Subcutaneous abdominal adipose tissue (tissue), 5 donors: ENCODE measurements around the gene PDZD2.

Experiments used
- H3K27ac ChIP-seq: one replicate; pipeline ENCODE4 v1.7.0; 2013; ENCODE audit warnings: low read depth, mild to moderate bottlenecking, inconsistent platforms, low read length, moderate library complexity
- H3K27me3 ChIP-seq, 5 donors: one replicate each; pipeline ENCODE4 v1.7.0; 2013; ENCODE audit warnings: low read length in 5 of 5, inconsistent platforms in 1 of 5; ENCODE audit not compliant: control insufficient read depth in 5 of 5, insufficient read depth in 4 of 5
- H3K36me3 ChIP-seq, 5 donors: one replicate each; pipeline ENCODE4 v1.7.0; 2013; ENCODE audit warnings: low read length in 5 of 5; ENCODE audit not compliant: control insufficient read depth in 5 of 5, insufficient read depth in 5 of 5
- H3K4me1 ChIP-seq, 5 donors: one replicate each; pipeline ENCODE4 v1.7.0; 2013; ENCODE audit warnings: low read length in 5 of 5, mild to moderate bottlenecking in 3 of 5, moderate library complexity in 1 of 5; ENCODE audit not compliant: control insufficient read depth in 5 of 5, insufficient read depth in 5 of 5
- H3K4me3 ChIP-seq, 5 donors: one replicate each; pipeline ENCODE4 v1.7.0; 2013; ENCODE audit warnings: low read length in 5 of 5, low read depth in 1 of 5
- H3K9ac ChIP-seq, 5 donors: one replicate each; pipeline ENCODE4 v1.7.0; 2013; ENCODE audit warnings: low read length in 5 of 5, mild to moderate bottlenecking in 4 of 5, moderate library complexity in 3 of 5
- H3K9me3 ChIP-seq, 5 donors: one replicate each; pipeline ENCODE4 v1.7.0; 2013; ENCODE audit warnings: low read length in 5 of 5; ENCODE audit not compliant: control insufficient read depth in 5 of 5
- donor health status: healthy.
- donor health status: healthy.
- donor health status: healthy.
- donor health status: healthy.
- donor health status: healthy.

PDZD2 gene

DNA sequence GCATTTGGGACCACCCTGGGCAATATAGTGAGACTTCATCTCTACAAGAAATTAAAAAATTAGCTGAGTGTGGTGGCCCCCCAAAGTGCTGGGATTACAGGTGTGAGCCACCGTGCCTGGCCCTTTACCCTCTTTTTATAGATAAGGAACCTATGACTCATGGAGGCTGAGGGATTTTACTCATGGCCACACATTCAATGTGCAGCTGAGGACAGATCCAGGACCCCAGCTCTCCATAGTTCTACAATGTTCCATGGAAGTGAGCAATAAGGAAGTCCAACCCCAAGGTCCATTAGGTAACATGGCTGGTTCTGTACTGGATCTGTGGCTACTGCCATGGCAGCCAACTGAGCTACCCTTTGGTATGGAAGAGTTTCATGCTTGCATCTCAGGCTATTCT lies 25.3 kb upstream of the PDZD2 start:
- H3K9me3 ChIP-seq = no peaks in the 10 kb centered on the region
- H3K36me3 ChIP-seq = no peaks in the 10 kb centered on the region
- H3K4me1 ChIP-seq = peaks cover 0 to 13% (median 11%) of the 10 kb centered on the region in 5 donors
- H3K9ac ChIP-seq = no peak overlapping the region
- H3K27me3 ChIP-seq = peaks cover 0 to 6% (median 2%) of the 10 kb centered on the region in 5 donors
- no peak overlapping the region for H3K27ac ChIP-seq
- no peak overlapping the region for H3K4me3 ChIP-seq

GRCh38 chr5:31614151-31615020 lies 24.5 kb upstream of the PDZD2 start:
- peaks cover 0 to 13% (median 11%) of the 10 kb centered on the region in 5 donors for H3K4me1 ChIP-seq
- H3K27ac ChIP-seq = no peak overlapping the region
- peaks cover 0 to 6% (median 5%) of the 10 kb centered on the region in 5 donors for H3K27me3 ChIP-seq
- H3K36me3 ChIP-seq = no peaks in the 10 kb centered on the region
- H3K4me3 ChIP-seq = peak overlapping the region in 1 of 5 donors; percentile 15
- H3K9me3 ChIP-seq = no peaks in the 10 kb centered on the region
- H3K9ac ChIP-seq = no peak overlapping the region

DNA sequence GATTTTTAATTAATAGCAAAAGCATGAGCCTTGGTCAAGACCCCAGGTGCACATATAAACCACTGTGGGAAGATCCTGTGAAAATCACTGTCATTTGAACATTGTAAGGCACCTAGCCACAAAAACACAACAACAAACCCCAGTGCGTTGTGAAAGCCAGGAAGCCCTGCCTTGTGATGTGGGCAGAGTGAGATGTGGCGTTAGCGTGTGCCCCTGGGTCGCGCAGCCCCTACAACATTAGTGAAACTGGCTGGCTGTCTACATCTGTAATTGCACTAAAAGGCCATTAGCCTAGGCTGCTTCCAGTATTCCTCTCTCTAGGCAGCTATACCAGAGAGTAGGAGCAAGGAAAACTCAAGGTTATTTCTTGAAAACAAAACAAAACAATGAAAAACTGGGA lies 21.1 kb upstream of the PDZD2 start:
- Histone ChIP-seq H3K27ac (no peak overlapping the region), H3K27me3 (peaks cover 0 to 12% (median 5%) of the 10 kb centered on the region in 5 donors), H3K9ac (no peak overlapping the region), H3K9me3 (no peaks in the 10 kb centered on the region), H3K4me3 (no peak overlapping the region), H3K4me1 (peaks cover 0 to 13% (median 11%) of the 10 kb centered on the region in 5 donors), H3K36me3 (no peaks in the 10 kb centered on the region)

GRCh38 chr5:31620026-31620425 lies 18.9 kb upstream of the PDZD2 start:
- Histone ChIP-seq H3K9ac (no peak overlapping the region), H3K4me3 (no peak overlapping the region), H3K4me1 (no peaks in the 10 kb centered on the region), H3K27ac (no peak overlapping the region), H3K27me3 (peaks cover 0 to 12% (median 5%) of the 10 kb centered on the region in 5 donors), H3K9me3 (no peaks in the 10 kb centered on the region), H3K36me3 (no peaks in the 10 kb centered on the region)

DNA sequence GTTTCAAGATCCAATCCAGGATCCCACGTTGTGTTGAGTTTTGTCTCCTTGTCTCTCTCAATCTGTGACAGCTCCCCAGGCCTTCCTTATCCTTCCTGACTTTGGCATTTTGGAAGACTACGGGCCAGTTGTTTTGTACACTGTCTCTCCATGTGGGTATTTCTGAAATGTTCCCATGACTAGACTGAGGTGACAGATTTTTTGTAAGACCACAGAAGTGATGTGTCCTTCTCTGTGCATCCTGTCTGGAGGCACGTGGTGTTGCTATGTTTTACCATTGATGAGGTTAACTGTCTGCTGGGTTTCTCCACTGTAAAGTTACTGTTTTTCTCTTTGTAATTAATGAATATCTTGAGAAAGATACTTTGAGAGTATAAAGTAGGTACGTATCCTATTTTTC lies 15.7 kb upstream of the PDZD2 start:
- no peak overlapping the region for H3K27ac ChIP-seq
- H3K36me3 ChIP-seq = no peaks in the 10 kb centered on the region
- no peaks in the 10 kb centered on the region for H3K4me1 ChIP-seq
- no peak overlapping the region for H3K9ac ChIP-seq
- no peak overlapping the region for H3K4me3 ChIP-seq
- peaks cover 0 to 14% (median 5%) of the 10 kb centered on the region in 5 donors for H3K27me3 ChIP-seq
- no peaks in the 10 kb centered on the region for H3K9me3 ChIP-seq

- Histone ChIP-seq H3K9ac (no peak overlapping the region), H3K36me3 (no peaks in the 10 kb centered on the region), H3K4me1 (no peaks in the 10 kb centered on the region), H3K4me3 (no peak overlapping the region), H3K27me3 (peaks cover 0 to 7% (median 0%) of the 10 kb centered on the region in 5 donors), H3K9me3 (no peaks in the 10 kb centered on the region), H3K27ac (no peak overlapping the region)
Measured at GRCh38 chr5:31625394-31625793, 13.5 kb upstream of the PDZD2 start.

DNA sequence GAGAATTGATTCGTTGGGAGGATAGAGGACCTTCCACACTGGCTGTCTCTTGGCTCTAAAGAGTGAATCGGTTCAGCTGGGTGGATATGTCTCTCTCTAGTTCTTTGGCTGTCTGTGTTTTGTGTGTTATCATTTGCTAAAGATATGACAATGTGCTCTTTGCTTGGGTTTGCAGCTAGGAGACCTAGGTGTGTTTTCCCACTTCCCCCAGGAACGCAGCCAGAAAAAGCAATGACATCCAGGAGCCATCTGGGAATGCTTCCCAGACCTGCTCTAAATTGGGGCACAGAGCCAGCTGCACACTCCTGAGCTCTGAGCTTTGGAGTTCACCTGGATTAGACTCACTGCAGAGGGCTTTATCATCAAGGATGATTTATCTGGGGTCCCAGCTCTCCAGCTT lies 12.8 kb upstream of the PDZD2 start:
- H3K27ac ChIP-seq = no peak overlapping the region
- peaks cover 0 to 11% (median 3%) of the 10 kb centered on the region in 5 donors for H3K27me3 ChIP-seq
- H3K9me3 ChIP-seq = no peaks in the 10 kb centered on the region
- H3K36me3 ChIP-seq = no peaks in the 10 kb centered on the region
- H3K9ac ChIP-seq = no peak overlapping the region
- H3K4me1 ChIP-seq = no peaks in the 10 kb centered on the region
- H3K4me3 ChIP-seq = no peak overlapping the region

GRCh38 chr5:31626604-31627234 lies 12.2 kb upstream of the PDZD2 start:
- Histone ChIP-seq H3K27ac (no peak overlapping the region), H3K27me3 (peaks cover 0 to 11% (median 3%) of the 10 kb centered on the region in 5 donors), H3K36me3 (no peaks in the 10 kb centered on the region)

GRCh38 chr5:31630931-31631330 lies 8.0 kb upstream of the PDZD2 start:
- Histone ChIP-seq H3K4me1 (no peaks in the 10 kb centered on the region), H3K27ac (no peak overlapping the region), H3K27me3 (peaks cover 0 to 8% (median 3%) of the 10 kb centered on the region in 5 donors), H3K4me3 (no peak overlapping the region), H3K36me3 (no peaks in the 10 kb centered on the region), H3K9me3 (no peaks in the 10 kb centered on the region), H3K9ac (no peak overlapping the region)

More at GRCh38 chr5:31626604-31627234, 12.2 kb upstream of the PDZD2 start:
- Histone ChIP-seq H3K4me1 (no peaks in the 10 kb centered on the region), H3K9ac (no peak overlapping the region), H3K9me3 (no peaks in the 10 kb centered on the region), H3K4me3 (no peak overlapping the region)

- H3K27ac ChIP-seq = no peak overlapping the region
- no peaks in the 10 kb centered on the region for H3K4me1 ChIP-seq
- no peak overlapping the region for H3K9ac ChIP-seq
Measured at GRCh38 chr5:31632460-31632859, 6.5 kb upstream of the PDZD2 start.

More at GRCh38 chr5:31632460-31632859, 6.5 kb upstream of the PDZD2 start:
- no peak overlapping the region for H3K4me3 ChIP-seq
- H3K36me3 ChIP-seq = no peaks in the 10 kb centered on the region
- H3K27me3 ChIP-seq = peaks cover 0 to 6% (median 3%) of the 10 kb centered on the region in 5 donors
- no peaks in the 10 kb centered on the region for H3K9me3 ChIP-seq
